SK-N-SH (cell line): ENCODE data around the gene NFXL1.

Source experiments
- EZH2phosphoT487 ChIP-seq: fragments of 200-600 bp; sonication (generic); IDR thresholded peaks from 2 replicates; pipeline ENCODE4 v1.6.1; 2017; ENCODE audit warnings: low read depth, mixed run types, mild to moderate bottlenecking, antibody characterized with exemption, moderate library complexity, borderline replicate concordance
- GABPA ChIP-seq: IDR thresholded peaks from 2 replicates; pipeline ENCODE4 v1.4.0; 2012; ENCODE audit warnings: low read depth, mild to moderate bottlenecking
- MAX ChIP-seq: IDR thresholded peaks from 2 replicates; pipeline ENCODE4 v1.4.0; 2012; ENCODE audit warnings: low read depth
- RAD21 ChIP-seq: IDR thresholded peaks from 2 replicates; pipeline ENCODE4 v1.6.1; 2012; ENCODE audit warnings: mild to moderate bottlenecking, low read length
- REST ChIP-seq: IDR thresholded peaks from 2 replicates; pipeline ENCODE4 v1.6.1; 2012; ENCODE audit warnings: mild to moderate bottlenecking, low read depth, low read length, moderate library complexity
- TCF12 ChIP-seq: IDR thresholded peaks from 2 replicates; pipeline ENCODE4 v1.4.0; 2012
- USF2 ChIP-seq: fragments of 150-350 bp; IDR thresholded peaks from 2 replicates; pipeline ENCODE4 v1.6.1; 2017; ENCODE audit warnings: antibody characterized with exemption, low read length, low read depth, borderline replicate concordance
- YY1 ChIP-seq: IDR thresholded peaks from 2 replicates; pipeline ENCODE4 v1.4.0; 2012; ENCODE audit warnings: low read depth, mild to moderate bottlenecking
- TF ChIP-seq, protein P1 (sequence below): fragments of 200-600 bp; sonication (generic); IDR thresholded peaks from 2 replicates; pipeline ENCODE4 v1.6.1; 2017; ENCODE audit warnings: antibody characterized with exemption, mild to moderate bottlenecking, moderate library complexity

DNA sequence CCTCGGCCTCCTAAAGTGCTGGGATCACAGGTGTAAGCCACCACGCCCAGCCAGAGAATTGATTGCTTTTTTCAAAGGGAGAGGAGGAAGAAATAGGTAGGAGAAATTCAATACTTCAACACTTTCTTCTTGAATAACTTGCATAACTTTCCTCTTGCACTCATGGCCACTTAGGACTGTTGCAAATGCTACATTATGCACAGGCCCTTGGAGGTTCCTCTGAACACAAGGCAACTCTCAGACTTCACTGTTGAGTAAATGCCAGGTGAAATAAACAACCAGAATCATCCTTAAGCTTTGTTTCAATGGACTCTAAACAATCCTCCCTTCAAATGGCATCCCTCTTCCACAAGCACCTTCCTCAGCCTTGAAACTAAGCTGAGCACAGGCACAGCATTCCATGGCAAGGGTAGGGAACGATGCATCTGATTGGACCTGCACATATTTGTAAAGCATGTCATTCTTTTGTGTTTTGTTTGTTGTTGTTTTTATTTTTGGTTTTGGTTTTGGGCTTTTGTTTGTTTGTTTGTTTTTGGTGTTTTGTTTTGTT is 104.7 kb downstream of the NFXL1 start:
- no peak for TF ChIP-seq REST
- TF ChIP-seq, protein P1, sequence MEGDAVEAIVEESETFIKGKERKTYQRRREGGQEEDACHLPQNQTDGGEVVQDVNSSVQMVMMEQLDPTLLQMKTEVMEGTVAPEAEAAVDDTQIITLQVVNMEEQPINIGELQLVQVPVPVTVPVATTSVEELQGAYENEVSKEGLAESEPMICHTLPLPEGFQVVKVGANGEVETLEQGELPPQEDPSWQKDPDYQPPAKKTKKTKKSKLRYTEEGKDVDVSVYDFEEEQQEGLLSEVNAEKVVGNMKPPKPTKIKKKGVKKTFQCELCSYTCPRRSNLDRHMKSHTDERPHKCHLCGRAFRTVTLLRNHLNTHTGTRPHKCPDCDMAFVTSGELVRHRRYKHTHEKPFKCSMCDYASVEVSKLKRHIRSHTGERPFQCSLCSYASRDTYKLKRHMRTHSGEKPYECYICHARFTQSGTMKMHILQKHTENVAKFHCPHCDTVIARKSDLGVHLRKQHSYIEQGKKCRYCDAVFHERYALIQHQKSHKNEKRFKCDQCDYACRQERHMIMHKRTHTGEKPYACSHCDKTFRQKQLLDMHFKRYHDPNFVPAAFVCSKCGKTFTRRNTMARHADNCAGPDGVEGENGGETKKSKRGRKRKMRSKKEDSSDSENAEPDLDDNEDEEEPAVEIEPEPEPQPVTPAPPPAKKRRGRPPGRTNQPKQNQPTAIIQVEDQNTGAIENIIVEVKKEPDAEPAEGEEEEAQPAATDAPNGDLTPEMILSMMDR, result no peak
- no peak for TF ChIP-seq GABPA
- TF ChIP-seq YY1, result no peak
- TF ChIP-seq USF2, result no peak
- no peak for TF ChIP-seq MAX
- no peak for TF ChIP-seq EZH2phosphoT487
- TF ChIP-seq RAD21, result no peak
- no peak for TF ChIP-seq TCF12
